A673 (cell line): ENCODE measurements around the gene SDHA. TPM values are rescaled to one million over a fixed set of nuclear protein-coding genes. Genes with fewer than 3 reads are reported as not detected.

Experiments
- BruUV-seq: library from RNA; stranded (reverse); fragments of 400-500 nt; replicated peaks from 2 replicates; lab custom pipeline; 2021; lab: Mats Ljungman, UMichigan
- CTCF ChIA-PET: fragments of 300-600 bp; sonication (Branson Sonifier 250); formaldehyde crosslinking; loops from one replicate; lab custom pipeline; 2022; ENCODE audit warnings: antibody characterized with exemption; lab: Charles Lee
- POLR2A ChIA-PET: fragments of 300-600 bp; sonication (Branson Sonifier 250); formaldehyde crosslinking; loops from one replicate; lab custom pipeline; 2022; ENCODE audit warnings: antibody characterized with exemption; ENCODE audit not compliant: low non-redundant PET; lab: Charles Lee
- DNase-seq: peaks from one replicate; pipeline ENCODE4 v3.0.0-alpha.2; 2015; ENCODE audit warnings: low spot score
- H3K27ac ChIP-seq: fragments of 200-600 bp; sonication (generic); 2 replicates; pipeline ENCODE4 v1.5.1; 2016; ENCODE audit warnings: mixed run types, low read depth, mild to moderate bottlenecking, mixed read lengths, antibody characterized with exemption, low read length; ENCODE audit not compliant: poor library complexity, severe bottlenecking
- H3K27me3 ChIP-seq: fragments of 200-600 bp; sonication (generic); replicated peaks from 2 replicates; pipeline ENCODE4 v1.6.1; 2017; ENCODE audit warnings: mixed run types, low read depth, mild to moderate bottlenecking, mixed read lengths, antibody characterized with exemption, low read length; ENCODE audit not compliant: insufficient read depth, poor library complexity
- H3K36me3 ChIP-seq: fragments of 200-600 bp; sonication (generic); 2 replicates; pipeline ENCODE4 v1.6.1; 2016; ENCODE audit warnings: mixed run types, mild to moderate bottlenecking, mixed read lengths, antibody characterized with exemption, low read length; ENCODE audit not compliant: insufficient read depth, poor library complexity, severe bottlenecking
- H3K4me1 ChIP-seq: fragments of 200-600 bp; sonication (generic); 2 replicates; pipeline ENCODE4 v1.6.1; 2017; ENCODE audit warnings: mixed run types, mild to moderate bottlenecking, mixed read lengths, antibody characterized with exemption, low read length; ENCODE audit not compliant: insufficient read depth, poor library complexity, severe bottlenecking
- H3K4me3 ChIP-seq: fragments of 200-600 bp; sonication (generic); 2 replicates; pipeline ENCODE4 v1.5.1; 2016; ENCODE audit warnings: low read depth, mixed run types, mild to moderate bottlenecking, mixed read lengths, low read length; ENCODE audit not compliant: poor library complexity, severe bottlenecking
- H3K9me3 ChIP-seq: fragments of 200-600 bp; sonication (generic); 2 replicates; pipeline ENCODE4 v1.6.1; 2016; ENCODE audit warnings: mixed run types, low read depth, mild to moderate bottlenecking, mixed read lengths, antibody characterized with exemption, low read length; ENCODE audit not compliant: poor library complexity, severe bottlenecking
- CTCF ChIP-seq: fragments of 300-800, 200-600 bp; sonication (generic); conservative IDR thresholded peaks from 2 replicates; pipeline ENCODE4 v1.5.1; 2017; ENCODE audit warnings: low read depth, mild to moderate bottlenecking, antibody characterized with exemption, low read length, moderate library complexity, mixed read lengths
- EZH2 ChIP-seq: fragments of 200-600 bp; sonication (generic); IDR thresholded peaks from 2 replicates; pipeline ENCODE4 v1.6.1; 2017; ENCODE audit warnings: borderline replicate concordance, low read depth, mild to moderate bottlenecking, mixed read lengths, antibody characterized with exemption, low read length; ENCODE audit not compliant: poor library complexity, severe bottlenecking
- intact Hi-C: fragments of 100-400 bp; cut with micrococcal nuclease; formaldehyde crosslinking; loops from one replicate; pipeline ENCODE4 v1.10.0; 2022; ENCODE audit not compliant: unreplicated experiment
- total RNA-seq: library from RNA; stranded (reverse); gene quantifications from 2 replicates; pipeline ENCODE4 v1.2.3, GENCODE V29; 2021

The SDHA gene
- total RNA-seq, 1 experiment from 2014 or later = 132 TPM

- intact Hi-C loops = no loop called here
- ChIA-PET CTCF (no interaction called here), POLR2A (no interaction called here)
These were observed 11.1 kb upstream of the SDHA start for GRCh38 chr5:206927-207536.

GRCh38 chr5:207599-207998 is 10.5 kb upstream of the SDHA start:
- intact Hi-C loops = no loop called here
- POLR2A ChIA-PET = no interaction called here
- no peaks in the 10 kb centered on the region for H3K9me3 ChIP-seq
- peaks cover 19% of the 10 kb centered on the region for H3K36me3 ChIP-seq
- no peak overlapping the region for H3K4me3 ChIP-seq
- BruUV-seq = no TSS peak
- TF ChIP-seq CTCF = no peak
- no peak for TF ChIP-seq EZH2
- H3K27me3 ChIP-seq = no peaks in the 10 kb centered on the region
- H3K4me1 ChIP-seq = no peaks in the 10 kb centered on the region
- DNase-seq = no peak
- CTCF ChIA-PET = no interaction called here
- H3K27ac ChIP-seq = no peak overlapping the region

More at GRCh38 chr5:206927-207536, 11.1 kb upstream of the SDHA start:
- no peak for TF ChIP-seq CTCF
- TF ChIP-seq EZH2 = no peak
- DNase-seq = no peak
- H3K4me1 ChIP-seq = no peaks in the 10 kb centered on the region
- no peak overlapping the region for H3K27ac ChIP-seq
- peaks cover 19% of the 10 kb centered on the region for H3K36me3 ChIP-seq
- BruUV-seq = no TSS peak
- H3K27me3 ChIP-seq = no peaks in the 10 kb centered on the region
- H3K9me3 ChIP-seq = no peaks in the 10 kb centered on the region
- no peak overlapping the region for H3K4me3 ChIP-seq

GRCh38 chr5:208449-209114 is 9.5 kb upstream of the SDHA start:
- Histone ChIP-seq H3K9me3 (no peaks in the 10 kb centered on the region), H3K4me3 (no peak overlapping the region), H3K4me1 (no peaks in the 10 kb centered on the region), H3K36me3 (peaks cover 19% of the 10 kb centered on the region), H3K27ac (no peak overlapping the region), H3K27me3 (no peaks in the 10 kb centered on the region)
- POLR2A ChIA-PET = no interaction called here
- no TSS peak for BruUV-seq
- DNase-seq = no peak
- TF ChIP-seq EZH2 (no peak), CTCF (no peak)
- CTCF ChIA-PET = no interaction called here
- intact Hi-C loops = no loop called here
